ENCODE measurements around the gene TCEA2. TPM values are rescaled to one million over a fixed set of nuclear protein-coding genes. Genes with fewer than 3 reads are reported as not detected.

The TCEA2 gene
- total and polyA plus RNA-seq, 2 of the 13 experiments (the other 11 are each of a cell fraction or from before 2014, with no cell fraction given): 28.1 to 33.7 TPM

GRCh38 chr20:64035933-64036345, 27.1 kb upstream of the TCEA2 start, which contains the start of gene C20orf204 (continued):
- TF ChIP-seq, protein P1, sequence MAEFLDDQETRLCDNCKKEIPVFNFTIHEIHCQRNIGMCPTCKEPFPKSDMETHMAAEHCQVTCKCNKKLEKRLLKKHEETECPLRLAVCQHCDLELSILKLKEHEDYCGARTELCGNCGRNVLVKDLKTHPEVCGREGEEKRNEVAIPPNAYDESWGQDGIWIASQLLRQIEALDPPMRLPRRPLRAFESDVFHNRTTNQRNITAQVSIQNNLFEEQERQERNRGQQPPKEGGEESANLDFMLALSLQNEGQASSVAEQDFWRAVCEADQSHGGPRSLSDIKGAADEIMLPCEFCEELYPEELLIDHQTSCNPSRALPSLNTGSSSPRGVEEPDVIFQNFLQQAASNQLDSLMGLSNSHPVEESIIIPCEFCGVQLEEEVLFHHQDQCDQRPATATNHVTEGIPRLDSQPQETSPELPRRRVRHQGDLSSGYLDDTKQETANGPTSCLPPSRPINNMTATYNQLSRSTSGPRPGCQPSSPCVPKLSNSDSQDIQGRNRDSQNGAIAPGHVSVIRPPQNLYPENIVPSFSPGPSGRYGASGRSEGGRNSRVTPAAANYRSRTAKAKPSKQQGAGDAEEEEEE (CRISPR knock-in tag; IDR thresholded peaks at IDR 0.05; ENCODE audit: borderline replicate concordance): peak; percentile 93; the same call in 1 of the 2 replicates
- TF ChIP-seq, protein P2, sequence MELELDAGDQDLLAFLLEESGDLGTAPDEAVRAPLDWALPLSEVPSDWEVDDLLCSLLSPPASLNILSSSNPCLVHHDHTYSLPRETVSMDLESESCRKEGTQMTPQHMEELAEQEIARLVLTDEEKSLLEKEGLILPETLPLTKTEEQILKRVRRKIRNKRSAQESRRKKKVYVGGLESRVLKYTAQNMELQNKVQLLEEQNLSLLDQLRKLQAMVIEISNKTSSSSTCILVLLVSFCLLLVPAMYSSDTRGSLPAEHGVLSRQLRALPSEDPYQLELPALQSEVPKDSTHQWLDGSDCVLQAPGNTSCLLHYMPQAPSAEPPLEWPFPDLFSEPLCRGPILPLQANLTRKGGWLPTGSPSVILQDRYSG (CRISPR knock-in tag; IDR thresholded peaks at IDR 0.05): no peak
- TF ChIP-seq MED1 (CRISPR knock-in tag; IDR thresholded peaks at IDR 0.05) (peak; percentile 59; the same call in 1 of the 2 replicates), BRCA1 (CRISPR knock-in tag; IDR thresholded peaks at IDR 0.05) (no peak), DPF2 (CRISPR knock-in tag; IDR thresholded peaks at IDR 0.05; ENCODE audit: borderline replicate concordance, low read depth) (peak; percentile 37; the same call in 1 of the 2 replicates), ZKSCAN1 (IDR thresholded peaks at IDR 0.05; ENCODE audit: low read length) (no peak), ZNF564 (CRISPR knock-in tag; IDR thresholded peaks at IDR 0.05) (no peak), RBAK (CRISPR knock-in tag; IDR thresholded peaks at IDR 0.05) (no peak; the same call in 1 of the 2 replicates), ZKSCAN5 (CRISPR knock-in tag; IDR thresholded peaks at IDR 0.05) (no peak), ZNF781 (CRISPR knock-in tag; IDR thresholded peaks at IDR 0.05; ENCODE audit: borderline replicate concordance, not compliant biosample characterization) (peak; percentile 19), ZNF235 (CRISPR knock-in tag; IDR thresholded peaks at IDR 0.05; ENCODE audit: borderline replicate concordance) (no peak; the same call in 1 of the 2 replicates), ZFAT (CRISPR knock-in tag; conservative IDR thresholded peaks at IDR 0.05) (no peak), PHF8 (CRISPR knock-in tag; IDR thresholded peaks at IDR 0.05) (peak; percentile 76), ZNF232 (CRISPR knock-in tag; IDR thresholded peaks at IDR 0.05; ENCODE audit: borderline replicate concordance) (no peak; the same call in 1 of the 2 replicates), ZNF567 (CRISPR knock-in tag; IDR thresholded peaks at IDR 0.05; ENCODE audit: borderline replicate concordance) (peak; percentile 94; the same call in 1 of the 2 replicates), KLF12 (CRISPR knock-in tag; IDR thresholded peaks at IDR 0.05; ENCODE audit: borderline replicate concordance) (no peak; the same call in 1 of the 2 replicates), ZNF558 (CRISPR knock-in tag; IDR thresholded peaks at IDR 0.05; ENCODE audit: borderline replicate concordance) (peak; percentile 95; the same call in 1 of the 2 replicates), BATF2 (CRISPR knock-in tag; IDR thresholded peaks at IDR 0.05) (peak; percentile 79), HCFC1 (IDR thresholded peaks at IDR 0.05; ENCODE audit: low read depth, low read length) (no peak), TEAD2 (CRISPR knock-in tag; IDR thresholded peaks at IDR 0.05) (no peak), THYN1 (CRISPR knock-in tag; IDR thresholded peaks at IDR 0.05; ENCODE audit: borderline replicate concordance, low read depth) (no peak), ZNF20 (CRISPR knock-in tag; IDR thresholded peaks at IDR 0.05) (no peak)
- TF ChIP-seq, protein P3, sequence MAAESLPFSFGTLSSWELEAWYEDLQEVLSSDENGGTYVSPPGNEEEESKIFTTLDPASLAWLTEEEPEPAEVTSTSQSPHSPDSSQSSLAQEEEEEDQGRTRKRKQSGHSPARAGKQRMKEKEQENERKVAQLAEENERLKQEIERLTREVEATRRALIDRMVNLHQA (CRISPR knock-in tag; IDR thresholded peaks at IDR 0.05): no peak
